HL-60 (cell line): Measurements from ENCODE around the gene EFNA3.

Experiments used
- DNase-seq, 2 experiments: peaks; one replicate each; pipeline ENCODE4 v3.0.0-alpha.2; 2010 to 2020; ENCODE audit warnings: low read depth in 1 of 2, low spot score in 1 of 2
- H3K27ac ChIP-seq: fragments of 250-450 bp; sonication (Bioruptor Pico); replicated peaks from 2 replicates; pipeline ENCODE4 v1.5.1; 2020; ENCODE audit warnings: mild to moderate bottlenecking, moderate library complexity
- H3K27me3 ChIP-seq: fragments of 250-450 bp; sonication (Bioruptor Pico); 2 replicates; pipeline ENCODE4 v1.5.1; 2021; ENCODE audit warnings: mild to moderate bottlenecking, moderate library complexity; ENCODE audit not compliant: insufficient read depth, poor library complexity, severe bottlenecking
- H3K4me3 ChIP-seq: replicated peaks from 2 replicates; pipeline ENCODE4 v1.5.1; 2011; ENCODE audit warnings: mild to moderate bottlenecking, control low read depth, low read length; ENCODE audit not compliant: insufficient read depth
- CTCF ChIP-seq: IDR thresholded peaks from one replicate; pipeline ENCODE4 v1.5.1; 2011; ENCODE audit warnings: low read length, control low read depth, inconsistent platforms; ENCODE audit not compliant: insufficient read depth
- GABPA ChIP-seq: IDR thresholded peaks from 2 replicates; pipeline ENCODE4 v1.6.1; 2012; ENCODE audit warnings: low read depth
- POLR2AphosphoS5 ChIP-seq: IDR thresholded peaks from 2 replicates; pipeline ENCODE4 v1.6.1; 2012; ENCODE audit warnings: low read depth
- SPI1 ChIP-seq: IDR thresholded peaks from 2 replicates; pipeline ENCODE4 v1.6.1; 2012; ENCODE audit warnings: low read depth, mild to moderate bottlenecking, borderline replicate concordance
- TF ChIP-seq, protein P1 (sequence below): IDR thresholded peaks from 2 replicates; pipeline ENCODE4 v1.6.1; 2012; ENCODE audit warnings: low read depth; ENCODE audit not compliant: insufficient replicate concordance

Gene EFNA3

GRCh38 chr1:155044812-155045657 lies 33.6 kb upstream of the EFNA3 start:
- Histone ChIP-seq H3K4me3 (no peak overlapping the region), H3K27ac (no peak overlapping the region), H3K27me3 (no peaks in the 10 kb centered on the region)
- peak; percentile 74 for TF ChIP-seq CTCF
- TF ChIP-seq GABPA = no peak
- peak; percentile 64 to 76 for DNase-seq

GRCh38 chr1:155048449-155049334 lies 29.9 kb upstream of the EFNA3 start:
- Histone ChIP-seq H3K27ac (no peak overlapping the region), H3K27me3 (no peaks in the 10 kb centered on the region), H3K4me3 (no peak overlapping the region)
- no peak for DNase-seq
- TF ChIP-seq SPI1 (no peak), POLR2AphosphoS5 (no peak), GABPA (no peak), CTCF (no peak)
- TF ChIP-seq, protein P1, sequence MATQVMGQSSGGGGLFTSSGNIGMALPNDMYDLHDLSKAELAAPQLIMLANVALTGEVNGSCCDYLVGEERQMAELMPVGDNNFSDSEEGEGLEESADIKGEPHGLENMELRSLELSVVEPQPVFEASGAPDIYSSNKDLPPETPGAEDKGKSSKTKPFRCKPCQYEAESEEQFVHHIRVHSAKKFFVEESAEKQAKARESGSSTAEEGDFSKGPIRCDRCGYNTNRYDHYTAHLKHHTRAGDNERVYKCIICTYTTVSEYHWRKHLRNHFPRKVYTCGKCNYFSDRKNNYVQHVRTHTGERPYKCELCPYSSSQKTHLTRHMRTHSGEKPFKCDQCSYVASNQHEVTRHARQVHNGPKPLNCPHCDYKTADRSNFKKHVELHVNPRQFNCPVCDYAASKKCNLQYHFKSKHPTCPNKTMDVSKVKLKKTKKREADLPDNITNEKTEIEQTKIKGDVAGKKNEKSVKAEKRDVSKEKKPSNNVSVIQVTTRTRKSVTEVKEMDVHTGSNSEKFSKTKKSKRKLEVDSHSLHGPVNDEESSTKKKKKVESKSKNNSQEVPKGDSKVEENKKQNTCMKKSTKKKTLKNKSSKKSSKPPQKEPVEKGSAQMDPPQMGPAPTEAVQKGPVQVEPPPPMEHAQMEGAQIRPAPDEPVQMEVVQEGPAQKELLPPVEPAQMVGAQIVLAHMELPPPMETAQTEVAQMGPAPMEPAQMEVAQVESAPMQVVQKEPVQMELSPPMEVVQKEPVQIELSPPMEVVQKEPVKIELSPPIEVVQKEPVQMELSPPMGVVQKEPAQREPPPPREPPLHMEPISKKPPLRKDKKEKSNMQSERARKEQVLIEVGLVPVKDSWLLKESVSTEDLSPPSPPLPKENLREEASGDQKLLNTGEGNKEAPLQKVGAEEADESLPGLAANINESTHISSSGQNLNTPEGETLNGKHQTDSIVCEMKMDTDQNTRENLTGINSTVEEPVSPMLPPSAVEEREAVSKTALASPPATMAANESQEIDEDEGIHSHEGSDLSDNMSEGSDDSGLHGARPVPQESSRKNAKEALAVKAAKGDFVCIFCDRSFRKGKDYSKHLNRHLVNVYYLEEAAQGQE = no peak

GRCh38 chr1:155049651-155050559 lies 28.7 kb upstream of the EFNA3 start:
- Histone ChIP-seq H3K4me3 (peak overlapping the region; percentile 91; the same call in 1 of the 2 replicates), H3K27ac (peak overlapping the region; percentile 83)

More at GRCh38 chr1:155049651-155050559, 28.7 kb upstream of the EFNA3 start:
- no peak for TF ChIP-seq CTCF
- TF ChIP-seq SPI1 = no peak; the same call in 1 of the 2 replicates
- 0 out of 2 replicates have a peak, but pooled peaks have one; percentile 19 for TF ChIP-seq POLR2AphosphoS5
- TF ChIP-seq, protein P1 = no peak
- no peak for TF ChIP-seq GABPA
- DNase-seq = no peak
- H3K27me3 ChIP-seq = no peaks in the 10 kb centered on the region
